GM11168 (cell line): ENCODE data around the gene AGPAT1.
"Not testable (repeated sequence)": the region's sequence is repeated elsewhere in the genome, so short reads cannot be mapped to it uniquely, and the experiment has no call there.

Source experiments
- in situ Hi-C: fragments of 300-500 bp; cut with MboI; formaldehyde crosslinking; loops from one replicate; pipeline ENCODE4 v1.12.0; 2022; ENCODE audit warnings: low sequenced_read_pairs; ENCODE audit not compliant: unreplicated experiment

Gene AGPAT1

DNA sequence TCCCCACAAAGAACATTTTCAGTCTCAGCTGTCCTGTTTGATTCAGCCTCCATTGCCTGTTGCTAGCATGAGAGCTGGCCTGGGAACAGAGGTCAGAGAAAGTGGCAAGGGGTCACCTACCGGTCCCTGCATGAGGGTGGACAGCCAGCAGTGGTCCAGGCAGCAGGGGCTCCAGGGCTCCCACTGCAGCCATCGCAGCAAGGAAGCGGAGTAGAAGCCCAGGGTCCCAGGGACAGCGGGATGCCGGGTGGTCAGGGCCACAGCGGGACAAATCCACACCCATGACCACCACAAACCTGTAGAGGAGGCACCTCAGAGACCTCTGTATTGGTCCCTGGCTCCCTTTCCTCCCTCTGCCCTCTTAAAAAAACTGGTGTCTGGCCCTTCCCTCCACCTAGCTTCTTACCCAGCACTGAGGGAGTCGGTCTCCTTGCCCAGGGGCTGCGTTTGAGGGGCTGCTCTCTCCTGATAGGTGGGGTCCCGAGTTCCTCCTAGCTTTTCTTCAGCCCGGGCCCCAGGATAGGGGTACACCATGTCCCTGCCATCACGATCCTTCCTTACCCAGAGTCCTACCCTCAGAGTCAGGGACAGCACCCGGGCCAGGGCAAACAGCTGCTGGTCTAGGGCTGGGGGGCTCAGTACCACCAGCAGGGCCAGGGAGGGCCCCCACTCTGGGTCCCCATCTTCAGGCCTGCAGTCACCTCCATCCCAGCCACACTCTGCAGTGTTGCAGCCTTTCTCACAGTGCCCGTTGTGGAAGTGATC, 25.0 kb upstream of the AGPAT1 start:
- in situ Hi-C loops = no loop called here

DNA sequence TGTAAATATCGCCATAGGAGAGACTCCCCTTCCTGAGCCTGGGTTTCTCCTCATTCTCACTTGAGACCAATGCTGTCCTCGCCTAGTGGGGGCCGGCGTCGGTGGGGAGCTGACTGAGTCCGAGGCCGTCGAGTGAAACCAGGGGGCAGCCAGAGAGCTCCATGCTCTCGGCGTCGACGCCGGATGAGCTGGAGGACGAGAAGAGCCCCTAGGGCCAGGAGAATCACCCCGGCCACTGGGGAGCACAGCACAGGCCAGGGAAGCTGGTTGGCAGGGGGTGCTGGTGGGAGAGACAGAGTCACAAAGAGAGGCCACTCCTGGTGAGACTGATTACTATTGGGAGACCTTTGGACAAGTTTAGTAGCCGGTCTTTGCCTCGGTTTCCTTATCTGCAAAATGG, 23.0 kb upstream of the AGPAT1 start:
- in situ Hi-C loops = no loop called here

DNA sequence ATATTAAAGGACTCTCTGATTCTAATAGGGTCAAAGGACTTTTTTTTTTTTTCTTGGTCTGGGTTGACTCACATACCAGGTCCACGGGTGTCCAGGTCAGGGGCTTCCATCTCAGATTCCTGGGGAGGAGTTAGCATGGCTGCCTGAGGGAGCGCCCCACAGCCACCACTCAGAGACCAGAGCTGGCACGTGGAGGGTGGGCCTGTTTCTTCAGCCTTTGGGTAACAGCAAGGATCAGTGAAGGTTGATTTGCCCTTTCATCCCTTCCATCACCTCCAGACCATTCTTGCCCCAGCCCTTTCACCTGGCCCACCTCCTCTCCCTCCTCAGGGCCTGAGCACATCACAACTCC, 22.4 kb upstream of the AGPAT1 start:
- in situ Hi-C loops = no loop called here

DNA sequence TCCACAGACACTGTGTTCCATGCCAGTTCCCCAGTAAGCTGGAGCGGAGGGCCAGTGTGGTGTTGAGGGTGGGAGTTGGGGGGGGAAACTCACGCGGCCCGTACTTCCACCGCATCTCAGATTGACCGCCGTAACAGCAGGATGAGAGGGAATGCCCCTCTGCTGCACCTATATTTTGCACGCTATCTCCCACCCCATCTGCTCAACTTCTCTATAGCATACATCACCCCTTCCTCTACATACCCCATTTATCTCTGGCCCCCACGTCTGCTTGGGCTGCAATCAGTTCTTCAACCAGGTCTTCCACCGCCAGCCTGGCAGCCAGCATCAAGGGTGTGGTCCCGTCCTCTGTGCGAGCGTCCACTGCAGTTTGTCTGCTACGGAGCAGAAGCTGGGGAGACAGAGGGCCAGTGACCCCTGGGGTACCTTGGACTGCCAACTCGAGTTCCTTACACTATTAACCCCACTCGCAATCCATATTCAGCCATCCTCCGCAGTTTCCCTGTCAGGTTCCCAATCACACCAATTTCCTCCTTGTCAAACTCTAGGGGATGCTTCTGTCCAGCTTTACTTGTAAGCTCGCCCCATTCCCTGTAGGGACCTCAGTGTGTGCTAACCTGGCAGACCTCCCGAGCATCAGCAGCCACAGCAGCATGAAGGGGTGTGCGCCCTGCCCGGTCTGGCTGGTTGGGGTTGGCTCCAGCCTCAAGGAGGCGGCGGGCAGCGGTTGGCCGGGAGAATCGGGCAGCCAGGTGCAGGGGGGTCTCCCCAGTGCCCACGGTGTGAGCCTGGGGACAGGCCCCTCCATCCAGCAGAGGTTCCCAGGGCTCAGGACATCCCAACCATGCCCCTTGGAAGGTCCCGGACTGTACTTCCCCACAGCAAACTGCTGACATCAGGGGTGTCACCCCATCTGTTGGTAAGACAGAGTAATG, 21.1 kb upstream of the AGPAT1 start:
- in situ Hi-C loops = no loop called here

DNA sequence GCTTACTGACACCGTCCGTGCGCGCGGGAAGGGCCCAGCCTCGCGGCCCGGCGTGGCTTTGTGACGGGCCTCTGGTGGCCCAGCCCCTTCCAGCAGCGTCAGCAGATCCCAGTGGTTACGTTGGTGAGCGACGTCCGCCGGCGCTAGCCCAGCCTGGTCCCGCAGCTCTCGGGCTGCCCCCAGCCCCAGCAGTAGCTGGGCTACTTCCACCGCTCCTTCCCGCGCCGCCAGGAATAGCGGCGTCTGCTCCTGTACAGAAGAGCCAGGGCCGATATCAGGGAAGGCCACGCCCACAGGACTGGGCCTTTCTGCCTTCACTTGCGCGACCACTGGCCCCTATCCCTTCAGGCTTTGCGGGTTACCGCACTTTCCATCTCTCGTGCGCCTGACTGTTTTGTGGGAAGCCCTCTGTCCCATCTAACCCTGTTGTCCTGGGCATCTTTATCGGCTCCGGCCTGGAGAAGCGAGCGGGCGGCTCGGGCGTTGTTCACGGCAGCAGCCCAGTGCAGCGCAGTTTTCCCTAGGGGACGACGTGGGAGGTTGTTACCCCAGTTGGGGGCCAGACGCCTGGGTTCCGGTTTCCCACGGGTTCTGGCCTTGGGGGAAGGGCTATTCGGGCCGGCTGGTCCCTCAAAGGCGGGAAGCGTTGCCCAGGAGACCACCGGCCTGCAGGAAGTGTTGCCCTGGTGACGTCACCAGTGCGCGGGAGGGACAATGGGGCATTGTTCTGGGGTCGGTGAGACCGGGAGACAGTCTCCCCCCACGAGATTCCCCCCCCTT, 20.2 kb upstream of the AGPAT1 start:
- in situ Hi-C loops = no loop called here

DNA sequence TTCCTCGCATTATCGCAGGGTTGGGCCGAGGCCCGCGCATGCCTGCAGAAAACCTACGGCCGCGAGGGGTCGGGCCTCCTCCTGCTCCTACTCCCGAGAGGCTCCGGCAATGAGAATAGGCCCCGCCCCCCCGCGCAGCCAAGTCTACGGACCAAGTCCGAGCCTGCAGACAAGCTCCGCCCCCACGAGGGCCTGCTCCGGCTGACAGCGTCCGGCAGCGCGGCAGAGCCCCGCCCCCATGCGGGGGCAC, 19.7 kb upstream of the AGPAT1 start:
- in situ Hi-C loops = no loop called here

DNA sequence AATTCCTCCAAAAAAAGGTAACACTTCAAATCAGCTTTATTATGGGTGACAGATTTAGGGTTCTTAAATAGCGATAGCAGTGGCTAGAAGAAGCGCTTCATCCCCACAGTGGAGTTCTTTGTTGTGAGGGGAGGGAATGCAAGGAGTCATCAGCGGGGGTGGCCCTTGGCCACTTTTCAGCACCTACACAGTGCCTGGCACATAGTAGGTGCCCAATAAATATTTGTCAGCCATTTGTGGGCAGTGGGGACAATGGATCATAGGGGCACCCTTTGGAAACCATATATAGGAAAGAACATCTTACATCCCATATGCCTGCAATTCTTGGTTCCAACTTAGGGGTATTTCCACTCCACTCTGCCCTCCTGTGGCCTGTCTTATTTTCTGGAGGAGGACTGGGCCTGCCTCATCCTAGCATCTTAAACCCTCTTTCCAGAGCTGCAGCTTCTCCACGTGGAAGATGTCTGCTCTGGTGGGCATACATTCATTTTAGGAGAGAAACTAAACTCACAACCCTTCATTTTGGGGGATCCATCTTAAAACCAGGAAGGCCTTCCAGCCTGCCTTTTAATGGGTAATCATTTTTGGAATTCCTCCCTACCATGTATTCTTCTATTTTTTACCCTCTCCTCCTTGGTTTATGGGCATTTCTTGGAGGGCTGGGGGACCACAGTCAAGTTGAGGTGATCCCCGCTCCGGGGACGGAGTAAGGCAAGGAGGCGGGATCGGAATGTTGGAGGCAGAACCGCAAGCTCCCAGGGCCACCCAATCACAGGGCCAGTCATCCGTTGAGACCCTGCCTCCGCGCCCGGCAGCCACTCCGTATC, 19.2 kb upstream of the AGPAT1 start:
- in situ Hi-C loops = no loop called here

DNA sequence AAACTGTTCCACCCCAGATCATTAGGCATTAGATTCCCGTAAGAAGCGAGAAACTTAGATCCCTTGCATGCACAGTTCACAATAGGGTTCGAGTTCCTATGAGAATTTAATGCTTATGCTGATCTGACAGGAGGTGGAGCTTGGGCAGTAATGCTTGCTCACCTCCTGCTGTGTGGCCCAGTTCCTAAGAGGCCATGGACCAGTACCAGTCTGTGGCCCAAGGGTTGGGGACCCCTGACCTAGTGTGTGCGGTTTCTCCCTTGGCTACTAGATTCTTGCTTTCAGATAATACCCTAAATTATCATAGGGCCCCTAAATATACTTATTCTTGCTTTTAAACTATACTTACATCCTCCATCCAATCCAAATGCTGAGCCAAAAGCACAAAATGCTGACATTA, 18.5 kb upstream of the AGPAT1 start:
- in situ Hi-C loops = no loop called here

DNA sequence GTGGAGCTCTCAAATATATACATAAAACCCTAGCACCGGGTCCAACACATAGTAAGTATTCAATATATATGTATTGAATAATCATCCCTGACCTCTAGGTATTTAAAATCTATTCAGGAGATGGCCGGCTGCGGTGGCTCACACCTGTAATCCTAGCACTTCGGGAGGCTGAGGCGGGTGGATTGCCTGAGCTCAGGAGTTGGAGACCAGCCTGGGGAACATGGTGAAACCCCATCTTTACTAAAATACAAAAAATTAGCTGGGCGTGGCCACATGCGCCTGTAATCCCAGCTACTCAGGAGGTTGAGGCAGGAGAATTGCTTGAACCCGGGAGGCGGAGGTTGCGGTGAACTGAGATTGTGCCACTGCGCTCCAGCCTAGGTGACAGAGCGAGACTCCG, 17.2 kb upstream of the AGPAT1 start:
- in situ Hi-C loops = not testable (repeated sequence)

DNA sequence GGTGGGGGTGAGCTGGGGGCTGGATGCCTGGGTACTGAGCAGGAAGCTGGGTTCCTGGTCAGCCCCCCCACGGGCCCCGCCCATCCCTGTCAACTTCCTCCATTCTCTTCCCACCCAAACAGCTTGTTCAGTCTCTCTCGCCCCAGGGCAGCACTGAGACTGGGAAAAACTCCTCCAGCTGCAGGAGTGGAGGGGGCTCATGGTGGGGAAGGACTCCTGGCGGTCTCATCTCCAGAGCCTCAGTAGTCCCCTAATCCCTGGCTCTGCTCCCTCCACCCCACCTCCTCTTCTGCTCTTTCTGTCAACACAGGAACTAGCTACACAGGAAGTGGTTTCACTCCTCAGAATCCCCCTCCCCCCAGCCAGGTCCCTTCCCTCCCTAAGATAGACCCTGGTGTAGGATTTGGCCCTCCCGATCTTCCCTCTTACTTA, 16.7 kb upstream of the AGPAT1 start, which contains the start of gene GPSM3:
TSS of gene GPSM3 (minus strand) at position 36 of the 432 bp plus-strand sequence. CDS start 130 bp downstream, outside the sequence.
- in situ Hi-C loops = no loop called here

DNA sequence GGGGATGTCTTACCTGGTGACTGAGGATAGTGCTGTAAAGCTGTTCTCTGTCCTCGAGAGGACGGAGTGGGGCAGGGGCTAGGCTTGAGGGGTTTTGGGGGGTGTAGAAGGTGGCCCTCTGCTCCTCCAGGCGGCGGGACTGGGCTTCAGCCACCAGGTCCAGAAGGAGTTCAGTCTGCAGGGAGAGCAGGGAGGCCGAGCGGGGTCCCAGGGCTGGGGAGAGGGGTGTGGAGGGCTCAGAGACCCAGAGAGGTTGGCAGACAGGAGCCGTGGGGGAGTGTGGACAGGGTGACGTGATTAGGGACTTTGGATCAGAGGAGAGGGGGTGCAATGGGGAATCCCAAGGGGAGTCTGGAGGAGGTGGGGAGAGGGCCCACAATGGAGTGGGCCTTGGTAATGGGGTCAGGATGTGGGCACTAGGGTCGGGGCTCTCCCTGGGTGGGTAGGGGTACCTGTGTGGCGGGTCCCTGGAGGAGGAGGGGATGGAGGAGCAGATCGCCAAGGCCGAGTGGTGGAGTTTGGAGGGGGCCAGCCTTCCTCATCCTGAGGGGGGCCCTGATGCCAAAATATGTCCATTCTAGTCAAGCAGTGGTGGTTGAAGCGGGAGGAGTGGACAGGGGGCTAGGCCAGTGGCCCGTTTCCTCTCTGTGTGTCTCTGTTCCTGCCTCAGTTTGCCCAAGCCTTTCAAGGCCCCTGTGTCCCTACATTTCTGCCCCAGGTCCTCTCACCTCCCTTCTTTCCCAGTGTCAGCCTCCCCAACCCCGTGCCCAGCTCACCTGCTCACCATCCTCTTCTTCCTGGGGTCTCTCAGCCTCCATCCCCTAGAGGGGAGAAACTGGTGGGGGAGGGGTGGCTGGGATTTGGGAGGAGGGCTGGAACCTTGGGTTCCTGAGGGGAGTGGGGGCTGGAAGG, 16.1 kb upstream of the AGPAT1 start:
- in situ Hi-C loops = no loop called here

DNA sequence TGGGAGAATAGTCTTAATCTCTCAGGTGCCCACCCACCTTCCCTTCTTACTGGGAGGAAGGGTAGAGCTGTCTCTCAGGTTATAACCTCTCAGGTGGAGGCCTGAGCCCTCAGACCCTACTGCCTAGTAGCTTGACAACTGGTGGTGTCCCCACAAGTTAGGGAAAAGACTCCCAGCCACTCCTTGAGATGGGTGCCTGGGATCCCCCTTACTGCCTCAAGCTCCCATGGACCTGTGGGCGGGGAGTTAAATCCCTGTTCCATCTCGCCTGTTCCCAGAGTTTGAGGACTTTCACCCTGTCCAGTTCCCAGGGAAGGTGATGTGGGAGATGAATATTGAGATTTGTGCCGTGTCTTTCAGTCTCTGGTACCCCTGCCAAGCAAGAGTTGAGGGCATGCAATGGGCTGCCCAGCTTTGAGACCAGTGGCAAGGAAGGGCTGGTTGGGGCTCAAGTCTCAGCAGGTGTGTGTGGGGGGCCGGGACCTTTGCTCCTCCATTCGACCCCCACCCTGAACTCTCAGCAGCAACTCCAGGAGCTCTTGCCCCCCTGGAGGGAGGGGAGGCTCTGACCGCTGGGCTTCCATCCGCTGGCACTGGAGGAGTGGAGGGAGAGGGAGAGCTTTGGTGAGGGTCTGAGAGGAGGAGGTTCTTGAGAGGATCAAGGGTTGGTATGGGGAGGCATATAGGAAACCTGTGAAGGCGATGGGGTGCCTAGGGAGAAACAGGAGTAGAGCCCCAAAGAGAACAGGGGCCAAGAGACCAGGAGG, 15.2 kb upstream of the AGPAT1 start:
- in situ Hi-C loops = no loop called here

DNA sequence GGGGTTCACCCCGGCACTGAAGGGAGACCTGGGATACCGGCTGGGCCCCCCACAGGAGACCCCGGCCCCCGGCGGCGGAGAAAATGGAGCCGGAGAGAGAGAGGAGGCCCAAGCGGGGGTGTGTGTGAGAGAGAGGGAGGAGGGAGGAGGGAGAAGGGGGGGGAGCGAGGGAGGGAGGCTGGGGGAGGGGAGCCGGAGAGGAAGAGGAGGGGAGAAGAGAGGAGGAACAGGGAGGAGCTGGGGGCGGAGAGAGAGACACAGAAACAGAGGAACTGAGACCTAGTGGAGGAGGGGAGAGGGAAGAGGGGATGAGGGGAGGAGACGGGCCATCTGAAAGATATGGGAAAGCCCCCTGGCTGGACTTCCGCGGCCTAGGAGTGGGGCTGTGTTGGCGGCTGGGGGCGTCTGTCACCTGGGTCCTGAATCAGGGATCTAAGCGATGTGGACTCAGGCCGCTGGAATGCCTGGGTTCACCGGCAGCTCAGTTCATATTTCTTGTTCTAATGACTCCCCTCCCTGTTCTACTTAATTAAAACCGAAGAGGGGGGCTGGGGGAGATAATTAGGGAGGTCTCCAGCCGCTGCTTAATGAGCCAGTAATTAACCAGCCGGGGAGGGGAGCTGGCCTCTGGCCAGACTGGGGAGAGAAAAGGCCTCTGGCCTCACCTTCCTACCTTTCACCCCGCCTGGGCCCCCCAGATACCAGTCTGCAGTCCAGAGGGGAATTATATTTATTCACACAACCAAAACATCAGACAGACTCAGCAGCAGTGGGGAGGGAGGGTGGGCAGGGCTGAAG, 14.4 kb upstream of the AGPAT1 start, which contains the start of gene PBX2:
TSS of gene PBX2 (minus strand) at position 149 of the 798 bp plus-strand sequence. CDS start 287 bp downstream, outside the sequence.
- in situ Hi-C loops = no loop called here

DNA sequence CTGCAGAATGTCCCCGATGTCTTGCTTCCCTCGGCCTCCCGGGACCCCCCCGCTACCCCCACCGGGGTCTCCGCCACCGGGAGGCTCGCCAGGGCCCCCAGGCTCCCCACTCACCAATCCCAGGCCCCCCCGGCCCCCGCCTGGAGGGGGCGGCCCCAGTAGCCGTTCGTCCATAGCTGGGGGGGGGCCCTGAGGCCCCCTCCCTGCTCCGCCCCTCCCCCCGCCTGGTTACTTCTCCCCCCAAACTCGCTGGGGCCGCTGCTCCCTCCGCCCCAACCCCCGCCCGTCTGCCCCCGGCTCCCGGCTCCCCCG, 13.8 kb upstream of the AGPAT1 start:
- in situ Hi-C loops = no loop called here

DNA sequence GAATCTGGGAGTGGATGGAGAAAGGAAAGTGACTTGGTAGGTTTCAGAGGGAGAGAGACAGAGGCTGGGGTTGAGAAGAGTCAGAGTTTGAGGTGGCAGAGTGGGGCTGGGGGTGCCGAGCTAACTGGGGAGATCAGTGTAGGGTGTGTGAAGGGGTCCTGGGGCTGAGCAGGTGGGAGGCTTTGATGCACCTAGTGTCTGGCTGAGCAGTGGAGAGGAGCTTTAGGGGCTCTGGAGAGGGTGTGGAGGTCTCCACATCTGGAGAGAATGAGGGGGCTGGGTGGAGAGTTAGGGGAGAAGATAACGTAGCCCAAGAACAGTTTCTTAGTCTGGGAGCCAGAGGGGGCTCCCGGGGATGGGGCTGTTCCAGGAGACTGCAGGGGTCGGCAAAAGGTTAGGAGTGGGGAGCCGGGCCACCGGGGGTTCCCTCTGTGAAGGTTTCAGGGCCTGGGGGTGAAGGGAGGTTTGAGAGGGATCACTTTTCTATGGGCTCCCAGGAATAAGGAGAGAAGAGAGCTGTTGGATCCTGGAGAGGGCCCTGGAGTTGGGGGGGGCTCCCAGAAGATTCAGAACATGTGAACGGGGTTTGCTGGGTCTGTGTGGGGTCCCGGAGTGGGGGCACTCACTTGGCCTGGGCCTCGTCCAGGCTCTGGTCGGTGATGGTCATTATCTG, 13.3 kb upstream of the AGPAT1 start:
- in situ Hi-C loops = no loop called here

DNA sequence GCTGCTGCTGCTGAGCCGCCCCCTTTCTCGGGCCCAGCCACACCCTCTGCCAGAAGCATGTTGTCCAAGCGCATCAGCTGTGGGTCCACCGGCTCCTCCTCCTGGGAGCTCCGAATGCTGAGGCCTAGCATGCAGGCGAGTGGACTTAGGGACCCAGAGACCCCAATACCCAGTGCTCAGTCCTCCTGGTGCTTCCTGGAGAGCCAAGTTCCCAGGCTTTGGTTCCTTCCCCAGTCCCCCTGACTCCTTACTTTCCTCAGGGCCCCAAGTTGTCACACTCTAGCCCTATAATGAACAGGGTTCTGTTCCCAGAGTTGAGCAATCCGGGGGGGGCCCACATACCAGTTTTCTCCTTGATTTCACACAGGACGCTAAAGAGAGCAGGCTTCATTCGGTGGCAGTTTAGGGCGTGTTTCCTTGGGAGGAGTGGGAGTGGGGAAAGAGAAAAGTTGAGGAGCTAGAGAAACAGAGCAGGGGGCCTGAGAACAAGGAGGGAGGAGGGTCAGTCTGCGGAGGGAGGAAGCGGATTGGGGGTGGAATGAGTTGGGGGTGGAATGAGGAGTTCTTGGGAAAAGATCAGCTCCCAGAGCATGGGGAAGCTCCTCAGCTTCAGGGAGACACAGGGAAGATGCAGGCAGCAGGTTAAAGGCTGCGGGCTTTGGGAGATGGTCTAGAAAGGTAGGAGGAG, 12.6 kb upstream of the AGPAT1 start:
- in situ Hi-C loops = no loop called here
